HUDEP-2 (cell line): ENCODE measurements around the gene GMNN.
"Not testable (repeated sequence)": the region's sequence is repeated elsewhere in the genome, so short reads cannot be mapped to it uniquely, and the experiment has no call there.

Experiments
- DNase-seq, 76 experiments: peaks; one replicate each; lab custom pipeline; 2025; ENCODE audit not compliant: unreplicated experiment in 76 of 76; lab: John Stamatoyannopoulos, UW

GMNN gene

DNA sequence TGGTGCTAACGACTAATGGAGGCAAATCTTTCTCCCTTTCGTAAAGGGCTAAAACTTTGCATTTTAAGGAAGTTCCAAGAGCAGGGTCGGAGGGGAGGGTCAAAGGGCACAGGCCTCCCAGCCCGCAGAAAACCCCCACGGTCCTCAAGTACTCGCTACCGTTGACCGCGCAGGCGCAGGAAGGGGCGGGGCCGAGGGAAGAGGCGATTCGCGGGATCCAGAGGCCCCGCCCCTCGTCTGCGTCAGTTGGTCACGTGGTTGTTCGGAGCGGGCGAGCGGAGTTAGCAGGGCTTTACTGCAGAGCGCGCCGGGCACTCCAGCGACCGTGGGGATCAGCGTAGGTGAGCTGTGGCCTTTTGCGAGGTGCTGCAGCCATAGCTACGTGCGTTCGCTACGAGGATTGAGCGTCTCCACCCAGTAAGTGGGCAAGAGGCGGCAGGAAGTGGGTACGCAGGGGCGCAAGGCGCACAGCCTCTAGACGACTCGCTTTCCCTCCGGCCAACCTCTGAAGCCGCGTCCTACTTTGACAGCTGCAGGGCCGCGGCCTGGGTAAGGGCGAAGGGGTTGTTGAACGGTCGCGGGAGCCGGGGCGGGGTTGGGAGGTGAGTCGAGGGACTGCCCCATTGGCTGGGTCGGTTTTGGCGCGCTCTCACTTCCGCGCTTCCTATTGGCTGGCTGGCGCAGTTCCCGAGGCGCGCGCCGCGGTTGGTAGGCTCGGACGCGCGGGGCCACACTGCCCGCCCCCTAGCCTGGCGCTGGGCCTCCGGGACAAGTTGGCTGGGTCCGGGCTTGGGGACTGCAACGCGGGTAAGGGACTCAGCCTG, at the start of gene GMNN:
Gene GMNN (plus strand): TSS at position 242 of the 824 bp plus-strand sequence. CDS start 2,310 bp downstream, outside the sequence.
- peak; percentile 72 to 100 (median 99) for DNase-seq

DNA sequence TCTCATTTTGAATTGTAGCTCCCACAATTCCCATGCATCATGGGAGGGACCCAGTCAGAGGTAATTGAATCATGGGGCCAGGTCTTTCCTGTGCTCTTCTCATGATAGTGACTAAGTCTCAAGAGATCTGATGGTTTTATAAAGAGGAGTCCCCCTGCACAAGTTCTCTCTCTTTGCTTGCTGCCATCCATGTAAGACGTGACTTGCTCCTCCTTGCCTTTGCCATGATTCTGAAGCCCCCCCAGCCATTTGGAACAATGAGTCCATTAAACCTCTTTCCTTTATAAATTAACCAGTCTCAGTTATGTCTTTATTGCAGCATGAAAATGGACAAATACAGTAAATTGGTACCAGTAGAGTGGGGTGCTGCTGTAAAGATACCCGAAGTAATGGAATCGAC, 44.1 kb upstream of the GMNN start:
- DNase-seq = not testable (repeated sequence)

DNA sequence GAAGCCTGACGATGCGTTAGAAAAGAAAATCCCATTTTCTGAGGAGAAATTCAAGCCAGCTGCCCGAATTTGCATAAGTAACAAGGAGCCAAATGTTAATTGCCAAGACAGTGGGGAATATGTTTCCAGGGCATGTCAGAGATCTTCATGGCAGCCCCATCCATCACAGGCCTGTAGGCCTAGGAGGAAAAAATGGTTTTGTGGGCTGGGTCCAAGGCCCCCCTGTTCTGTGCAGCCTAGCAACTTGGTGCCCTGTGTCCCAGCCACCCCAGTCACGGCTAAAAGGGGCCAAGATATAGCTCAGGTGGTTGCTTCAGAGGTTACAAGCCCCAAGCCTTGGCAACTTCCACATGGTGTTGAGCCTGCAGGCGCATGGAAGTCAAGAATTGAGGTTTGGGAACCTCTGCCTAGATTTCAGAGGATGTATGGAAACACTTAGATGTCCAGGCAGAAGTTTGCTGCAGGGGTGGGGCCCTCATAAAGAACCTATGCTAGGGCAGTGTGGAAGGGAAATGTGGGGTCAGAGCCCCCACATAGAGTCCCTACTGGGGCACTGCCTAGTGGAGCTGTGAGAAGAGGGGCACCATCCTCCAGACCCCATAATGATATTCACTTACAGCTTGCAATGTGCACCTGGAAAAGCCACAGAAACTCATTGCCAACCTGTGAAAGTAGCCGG, 43.1 kb upstream of the GMNN start:
- not testable (repeated sequence) for DNase-seq

DNA sequence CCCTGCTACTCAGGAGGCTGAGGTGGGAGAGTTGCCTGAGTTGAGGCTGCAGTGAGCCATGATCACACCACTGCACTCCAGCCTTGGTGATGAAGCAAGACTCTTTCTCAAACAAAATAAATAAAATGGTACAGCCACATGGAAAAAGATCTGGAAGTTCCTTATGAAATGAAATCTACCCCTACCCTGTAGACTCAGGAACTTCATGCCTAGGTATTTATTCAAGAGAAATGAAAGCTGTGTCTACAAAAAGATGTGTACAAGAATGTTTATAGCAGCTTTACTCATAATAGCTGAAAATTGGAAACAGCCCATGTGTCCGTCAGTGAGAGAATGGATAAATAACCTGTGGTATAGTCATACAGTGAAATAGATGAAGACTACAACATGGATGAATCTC, 40.6 kb upstream of the GMNN start:
- DNase-seq = no peak

DNA sequence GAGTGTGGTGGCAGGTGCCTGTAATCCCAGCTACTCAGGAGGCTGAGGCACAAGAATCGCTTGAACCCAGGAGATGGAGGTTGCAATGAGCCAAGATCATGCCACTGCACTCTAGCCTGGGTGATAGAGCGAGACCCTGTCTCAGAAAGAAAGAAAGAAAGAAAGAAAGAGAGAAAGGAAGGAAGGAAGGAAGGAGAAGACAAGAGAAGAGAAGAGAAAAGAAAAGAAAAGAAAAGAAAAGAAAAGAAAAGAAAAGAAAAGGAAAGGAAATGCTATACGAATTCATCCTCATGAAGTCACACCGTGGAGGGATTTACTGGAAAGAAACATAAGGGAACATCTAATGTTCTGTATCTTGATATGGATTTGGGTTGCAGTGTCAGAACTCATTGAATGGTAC, 40.0 kb upstream of the GMNN start:
- DNase-seq = not testable (repeated sequence)

DNA sequence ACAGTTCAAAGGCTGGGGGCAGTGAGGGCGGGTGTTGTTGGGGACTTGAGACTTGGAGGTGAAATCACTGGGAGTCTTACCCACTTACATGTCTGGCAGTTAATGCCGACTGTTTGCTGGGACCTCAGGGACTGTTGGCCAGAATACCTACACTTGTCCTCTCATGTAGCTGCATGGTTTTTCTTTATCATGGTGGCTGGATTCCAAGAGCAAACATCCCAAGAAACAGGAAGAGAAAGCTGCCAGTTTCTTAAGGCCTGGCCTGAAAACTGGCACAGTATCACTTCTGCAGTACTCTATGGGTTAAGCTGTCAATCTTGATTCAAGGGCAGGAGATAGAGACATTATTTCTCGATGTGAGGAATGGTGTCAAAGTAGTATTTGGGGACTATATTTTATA, 36.0 kb upstream of the GMNN start:
- no peak for DNase-seq

DNA sequence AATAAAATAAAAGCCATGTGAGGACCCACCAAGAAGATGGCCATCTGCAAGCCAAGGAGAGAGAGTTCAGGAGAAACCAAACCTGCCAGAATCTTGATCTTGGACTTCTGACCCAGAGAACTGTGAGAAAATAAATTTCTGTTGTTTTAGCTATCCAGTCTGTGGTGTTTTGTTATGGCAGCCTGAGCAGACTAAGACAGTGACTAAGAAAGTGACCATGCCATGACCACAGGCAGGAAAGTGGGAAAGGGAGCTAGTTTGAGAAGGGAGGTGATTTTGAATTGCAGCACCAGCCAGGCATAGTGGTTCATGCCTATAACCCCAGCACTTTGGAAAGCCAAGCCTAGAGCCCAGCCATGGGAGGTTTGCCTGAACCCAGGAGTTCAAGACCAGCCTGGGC, 33.9 kb upstream of the GMNN start:
- DNase-seq = no peak

DNA sequence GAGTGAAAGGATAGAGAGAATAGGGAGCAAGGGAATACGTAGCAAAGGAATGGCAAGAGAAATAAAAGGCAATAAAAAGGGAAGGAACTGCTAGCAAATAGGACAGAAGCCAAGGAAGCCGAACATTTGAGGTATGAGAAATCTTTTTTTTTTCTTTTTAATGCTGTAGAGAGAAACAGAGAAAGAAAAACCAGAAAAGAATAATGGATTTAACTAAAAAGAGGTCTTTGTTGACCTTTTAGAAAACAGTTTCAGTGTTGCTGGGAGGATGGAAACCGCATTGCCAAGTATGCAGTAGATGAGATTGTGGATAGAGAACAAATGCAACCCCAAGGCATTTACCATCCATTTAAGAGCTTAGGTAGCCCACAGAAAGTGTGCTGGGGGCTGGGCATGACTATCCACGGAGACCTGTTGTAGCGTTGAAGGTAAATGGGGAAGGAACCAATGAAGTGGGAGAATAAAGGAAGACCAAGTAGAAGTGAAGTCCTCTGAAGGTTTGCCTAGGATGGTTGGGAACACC, 32.5 kb upstream of the GMNN start:
- DNase-seq = no peak

DNA sequence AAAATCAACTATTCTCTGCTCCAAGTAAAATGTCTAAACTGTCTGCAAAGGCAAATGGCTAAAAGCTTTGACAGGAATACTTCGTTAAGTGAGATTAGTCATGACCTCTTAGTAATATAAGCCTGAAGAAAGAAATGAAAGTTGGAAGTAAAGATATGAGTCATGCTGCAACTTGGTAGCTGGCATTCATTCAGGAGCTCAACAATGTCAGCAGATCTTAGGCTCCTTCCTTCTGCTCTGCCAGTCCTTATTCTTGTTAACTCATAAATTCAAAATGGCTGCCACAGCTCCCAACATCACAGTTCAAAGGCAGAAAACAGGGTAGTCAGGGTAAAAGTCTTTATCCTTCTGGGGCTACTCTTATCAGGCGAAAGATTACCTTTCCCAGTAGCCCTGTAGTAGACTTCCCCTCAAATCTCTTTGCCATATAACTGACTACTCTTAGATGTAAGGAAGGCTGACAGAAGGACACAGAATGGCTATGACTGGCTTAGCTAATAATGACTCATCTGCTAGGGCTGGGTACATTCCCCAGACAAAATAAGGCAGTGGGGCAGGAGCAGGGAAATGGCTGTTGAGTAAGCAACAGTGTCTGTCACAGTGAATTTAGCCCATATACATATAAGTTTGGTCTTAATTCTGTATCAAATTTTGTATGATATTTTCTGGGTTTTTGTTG, 31.3 kb upstream of the GMNN start:
- peak in 27 of 76 experiments; percentile 17 to 62 (median 38) for DNase-seq

DNA sequence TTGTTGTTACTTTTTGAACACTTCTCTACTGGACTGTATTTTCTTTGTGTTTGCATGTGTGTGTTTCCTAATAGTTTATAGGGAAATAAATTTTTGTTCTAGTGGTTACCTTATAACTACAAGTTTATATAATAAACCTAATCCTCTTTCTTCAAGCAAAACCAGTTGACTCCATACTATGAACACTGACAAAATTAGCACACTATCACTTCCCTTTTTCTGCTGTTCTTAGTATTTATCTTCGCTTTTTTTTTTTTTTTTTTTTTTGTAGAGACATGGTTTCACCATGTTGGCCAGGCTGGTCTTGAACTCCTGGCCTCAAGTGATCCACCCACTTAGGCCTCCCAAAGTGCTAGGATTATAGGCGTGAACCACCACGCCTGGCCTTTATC, 30.8 kb upstream of the GMNN start:
- no peak for DNase-seq

DNA sequence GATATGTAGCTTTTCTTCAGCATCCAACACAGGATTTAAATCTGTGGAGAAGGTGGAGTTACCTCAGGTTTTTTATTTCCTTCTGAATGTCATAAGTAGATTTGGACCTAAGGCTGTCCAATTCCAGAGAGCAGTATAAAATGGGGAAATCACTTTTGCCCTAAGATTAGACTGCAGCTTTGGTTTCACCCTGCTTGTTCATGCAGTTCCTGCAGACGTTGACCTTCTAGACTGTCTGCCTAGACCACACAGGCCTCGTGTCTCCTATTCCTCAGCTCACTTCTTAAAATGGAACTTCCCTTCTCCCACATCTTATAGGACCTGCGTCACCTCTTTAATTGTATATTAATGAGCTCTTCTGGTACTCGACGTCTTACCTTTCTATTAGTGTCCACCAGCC, 29.8 kb upstream of the GMNN start:
- no peak for DNase-seq

DNA sequence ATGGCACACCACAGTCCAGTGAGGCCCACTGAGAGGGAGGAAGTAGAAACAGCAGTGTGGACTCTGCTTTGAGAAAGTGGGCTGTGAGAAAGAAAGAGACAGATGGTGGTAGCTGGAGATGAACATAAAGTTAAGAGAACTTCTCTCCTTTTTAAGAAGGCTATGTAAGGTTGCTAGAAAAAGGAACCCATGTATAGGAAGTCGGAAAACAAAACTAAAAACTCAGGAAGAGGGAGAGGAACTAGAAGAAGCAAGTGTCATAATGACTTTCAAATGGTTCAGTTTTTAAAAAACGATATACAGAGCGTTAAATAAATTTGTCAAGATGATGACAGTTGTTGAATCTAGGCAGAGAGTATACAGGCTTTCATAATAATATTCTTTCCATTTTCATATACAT, 25.4 kb upstream of the GMNN start:
- DNase-seq = no peak

DNA sequence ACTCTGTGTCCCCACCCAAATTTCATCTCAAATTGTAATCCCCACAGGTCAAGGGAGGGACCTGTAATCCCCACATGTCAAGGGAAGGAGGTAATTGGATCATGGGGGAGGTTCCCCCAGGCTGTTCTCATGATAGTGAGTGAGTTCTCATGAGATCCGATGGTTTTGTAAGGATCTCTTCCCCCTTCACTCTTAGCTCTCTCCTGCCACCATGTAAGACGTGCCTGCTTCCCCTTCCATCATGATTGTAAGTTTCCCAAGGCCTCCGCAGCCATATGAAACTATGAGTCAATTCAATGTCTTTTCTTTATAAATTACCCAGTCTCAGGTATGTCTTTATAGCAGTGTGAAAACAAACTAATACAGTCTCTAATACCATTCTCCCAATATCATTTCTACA, 23.9 kb upstream of the GMNN start:
- not testable (repeated sequence) for DNase-seq

DNA sequence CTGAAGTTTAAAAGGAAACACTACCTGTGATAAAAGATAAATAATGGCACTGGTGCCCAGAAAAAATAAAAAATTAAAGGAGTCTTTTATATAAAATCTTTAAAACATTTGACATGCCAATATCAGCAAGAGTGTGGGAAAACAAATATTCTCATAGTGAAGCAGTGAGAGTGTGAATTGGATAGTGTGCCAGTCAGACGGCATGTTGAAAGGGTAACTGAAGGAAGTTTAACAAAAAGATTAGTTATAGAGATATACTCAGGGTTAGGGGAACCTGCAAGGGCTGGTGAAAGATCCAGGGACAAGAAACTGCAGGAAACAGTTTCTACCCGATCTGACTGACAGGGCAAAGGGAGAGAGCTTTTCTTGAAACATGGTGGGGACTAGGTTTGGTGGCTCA, 22.2 kb upstream of the GMNN start:
- no peak for DNase-seq

DNA sequence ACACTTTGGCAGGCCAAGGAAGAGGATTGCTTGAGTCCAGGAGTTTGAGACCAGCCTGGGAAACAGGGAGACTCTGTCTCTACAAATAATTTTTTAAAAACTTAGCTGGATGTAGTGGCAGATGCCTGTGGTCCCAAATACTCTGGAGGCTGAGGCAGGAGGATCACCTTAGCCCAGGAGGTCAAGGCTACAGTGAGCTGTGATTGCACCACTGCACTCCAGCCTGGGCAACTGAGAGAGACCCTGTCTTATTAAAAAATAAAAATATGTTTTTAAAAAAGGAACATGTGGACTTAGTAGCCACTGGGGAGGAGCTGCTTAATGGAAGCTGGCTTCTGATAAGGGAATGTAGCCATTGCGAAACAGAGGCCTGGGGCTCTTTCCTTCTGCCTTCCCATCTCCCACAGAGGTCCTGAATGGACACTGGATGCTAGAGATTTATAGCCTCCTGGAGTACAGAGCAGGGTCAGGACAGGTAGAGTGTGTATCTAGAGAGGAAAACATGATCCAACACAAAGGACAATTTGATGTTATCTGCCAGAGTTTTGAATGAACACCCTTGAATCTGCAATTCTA, 21.7 kb upstream of the GMNN start:
- DNase-seq = no peak

DNA sequence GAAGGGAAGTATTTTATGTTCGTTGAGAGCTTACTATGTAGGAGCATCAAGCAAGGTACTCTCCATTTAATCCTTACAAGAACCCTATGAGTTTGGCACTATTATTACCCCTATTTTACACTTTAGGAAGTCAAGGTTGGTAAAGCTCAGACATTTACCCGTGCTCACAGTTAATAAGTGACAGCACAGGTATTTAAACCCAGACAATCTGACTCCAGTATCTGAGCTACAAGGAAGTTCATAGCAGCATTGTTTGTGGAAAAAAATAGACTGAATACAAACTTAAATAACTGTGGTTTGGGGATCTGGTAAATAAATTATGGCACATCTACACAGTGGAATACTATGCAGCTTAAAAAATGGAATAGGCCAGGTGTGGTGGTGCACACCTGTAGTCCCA, 21.2 kb upstream of the GMNN start:
- no peak for DNase-seq

DNA sequence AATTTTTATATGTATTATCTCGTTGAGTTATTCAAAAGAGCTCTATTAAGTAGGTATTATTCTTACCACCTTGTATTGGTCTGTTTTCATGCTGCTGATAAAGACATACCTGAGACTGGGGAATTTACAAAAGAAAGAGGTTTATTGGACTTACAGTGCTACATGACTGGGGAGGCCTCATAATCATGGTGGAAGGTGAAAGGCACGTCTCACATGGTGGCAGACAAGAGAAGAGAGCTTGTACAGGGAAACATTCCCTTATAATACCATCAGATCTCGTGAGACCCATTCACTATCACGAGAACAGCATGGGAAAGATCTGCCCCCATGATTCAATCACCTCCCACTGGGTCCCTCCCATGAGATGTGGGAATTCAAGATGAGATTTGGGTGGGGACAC, 20.4 kb upstream of the GMNN start:
- not testable (repeated sequence) for DNase-seq

DNA sequence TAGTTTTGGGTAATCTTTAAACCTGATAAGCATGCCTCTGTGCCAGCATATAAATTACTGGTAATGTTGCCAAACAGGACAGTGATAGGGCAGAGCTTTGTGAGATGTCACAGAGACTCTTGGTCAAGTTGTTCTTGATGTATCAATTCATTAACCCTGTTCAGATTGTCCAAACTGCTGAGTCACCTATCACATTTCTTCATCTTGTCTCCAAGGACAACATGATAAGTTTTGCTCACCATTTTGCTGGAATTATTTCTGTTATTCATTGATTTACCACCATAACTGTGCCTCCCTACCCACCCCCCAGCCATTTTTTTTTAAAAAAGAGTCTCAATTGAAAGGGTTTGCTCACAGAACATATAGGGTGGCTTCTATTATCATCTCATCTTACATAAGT, 19.5 kb upstream of the GMNN start:
- DNase-seq = peak in 32 of 76 experiments; percentile 8 to 68 (median 48)

DNA sequence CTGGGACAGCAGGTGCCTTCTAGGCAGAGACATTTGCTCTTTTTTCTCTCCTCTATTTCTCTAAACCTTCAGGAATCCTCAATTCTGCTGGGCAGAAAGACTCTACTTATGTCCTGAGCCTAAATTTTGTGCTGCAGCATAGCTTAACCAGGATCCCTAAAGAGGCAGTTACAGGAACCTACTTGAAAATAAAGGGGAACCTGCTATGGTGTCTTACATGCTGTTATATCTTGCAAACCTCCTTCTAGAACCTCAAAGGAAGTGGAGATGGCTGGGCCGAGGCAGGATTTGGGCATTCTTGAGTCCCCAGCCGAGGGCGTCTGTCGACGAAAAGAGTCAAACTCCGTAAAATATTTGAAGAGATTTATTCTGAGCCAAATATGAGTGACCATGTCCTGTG, 17.1 kb upstream of the GMNN start:
- DNase-seq = no peak

DNA sequence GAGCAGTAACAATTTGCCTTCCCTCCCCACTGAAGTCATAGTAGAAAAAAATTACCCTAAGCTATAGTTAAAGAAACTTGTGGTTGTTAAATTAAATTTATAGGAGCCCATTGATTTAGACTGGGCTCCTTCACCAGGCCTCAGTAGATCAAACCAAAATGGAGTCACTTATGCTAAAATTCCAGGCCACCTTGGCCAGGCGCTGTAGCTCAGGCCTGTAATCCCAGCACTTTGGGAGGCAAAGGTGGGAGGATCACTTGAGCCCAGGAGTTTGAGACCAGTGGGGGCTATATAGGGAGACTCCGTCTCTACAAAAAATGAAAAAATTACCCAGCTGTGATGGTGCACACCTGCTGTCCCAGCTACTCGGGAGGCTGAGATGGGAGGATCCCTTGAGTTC, 15.0 kb upstream of the GMNN start:
- DNase-seq = no peak

DNA sequence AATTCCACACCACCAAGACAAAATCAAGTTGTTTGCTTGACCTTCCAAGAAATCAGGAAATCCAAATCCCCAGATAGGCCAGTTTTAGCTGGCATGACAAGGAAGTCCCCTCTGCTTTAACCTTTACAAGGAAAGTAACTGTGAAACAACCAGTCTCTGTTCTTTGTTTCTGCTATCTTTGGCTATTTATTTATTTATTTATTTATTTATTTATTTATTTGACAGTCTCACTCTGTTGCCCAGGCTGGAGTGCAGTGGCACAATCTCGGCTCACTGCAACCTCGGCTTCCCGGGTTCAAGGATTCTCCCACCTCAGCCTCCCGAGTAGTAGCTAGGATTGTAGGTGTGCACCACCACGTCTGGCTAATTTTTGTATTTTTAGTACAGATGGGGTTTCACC, 14.5 kb upstream of the GMNN start:
- no peak for DNase-seq
